HepG2 (cell line): ENCODE data around the gene ATP1A1. TPM values are rescaled to one million over a fixed set of nuclear protein-coding genes. Genes with fewer than 3 reads are reported as not detected.

Source experiments
- BRF2 ChIP-seq: sonication (generic); formaldehyde crosslinking; IDR thresholded peaks from 2 replicates; pipeline ENCODE4 v1.8.1; 2022; ENCODE audit warnings: mild to moderate bottlenecking, missing genetic modification reagents
- CBX1 ChIP-seq: IDR thresholded peaks from one replicate; pipeline ENCODE4 v1.6.1; 2016; ENCODE audit warnings: antibody characterized with exemption, low read depth
- HNF4A ChIP-seq: sonication (generic); formaldehyde crosslinking; IDR thresholded peaks from 2 replicates; pipeline ENCODE4 v1.4.0; 2020; ENCODE audit warnings: missing genetic modification reagents
- KDM1A ChIP-seq: IDR thresholded peaks from 2 replicates; pipeline ENCODE4 v1.6.1; 2016; ENCODE audit warnings: missing compliant biosample characterization
- NCOA2 ChIP-seq: sonication (generic); formaldehyde crosslinking; IDR thresholded peaks from 2 replicates; pipeline ENCODE4 v1.8.0; 2022; ENCODE audit warnings: inconsistent platforms
- NCOR1 ChIP-seq: fragments of 200-600 bp; sonication (generic); IDR thresholded peaks from 2 replicates; pipeline ENCODE4 v1.7.0; 2017; ENCODE audit warnings: antibody characterized with exemption, low read length, borderline replicate concordance
- NFRKB ChIP-seq: fragments of 450-650 bp; IDR thresholded peaks from 2 replicates; pipeline ENCODE4 v1.6.1; 2017
- NRL ChIP-seq: sonication (generic); formaldehyde crosslinking; IDR thresholded peaks from 2 replicates; pipeline ENCODE4 v1.5.0; 2020; ENCODE audit warnings: missing genetic modification reagents, mild to moderate bottlenecking, moderate library complexity, borderline replicate concordance
- ONECUT2 ChIP-seq: sonication (generic); formaldehyde crosslinking; IDR thresholded peaks from 2 replicates; pipeline ENCODE4 v1.4.0; 2020; ENCODE audit warnings: missing genetic modification reagents
- PAXIP1 ChIP-seq: sonication (generic); formaldehyde crosslinking; conservative IDR thresholded peaks from 2 replicates; pipeline ENCODE4 v1.4.0; 2020; ENCODE audit warnings: mild to moderate bottlenecking, missing genetic modification reagents, moderate library complexity
- SOX5 ChIP-seq: IDR thresholded peaks from 2 replicates; pipeline ENCODE4 v1.6.1; 2016; ENCODE audit warnings: borderline replicate concordance
- SRF ChIP-seq: IDR thresholded peaks from 2 replicates; pipeline ENCODE4 v1.6.1; 2011; ENCODE audit warnings: mild to moderate bottlenecking, low read depth, low read length, moderate library complexity
- TFE3 ChIP-seq: IDR thresholded peaks from 2 replicates; pipeline ENCODE4 v1.6.1; 2016
- ZFP36L2 ChIP-seq: sonication (generic); formaldehyde crosslinking; IDR thresholded peaks from 2 replicates; pipeline ENCODE4 v1.4.0; 2020; ENCODE audit warnings: missing genetic modification reagents
- ZNF138 ChIP-seq: sonication (generic); formaldehyde crosslinking; IDR thresholded peaks from 2 replicates; pipeline ENCODE4 v1.5.0; 2020; ENCODE audit warnings: mild to moderate bottlenecking, low read depth, missing genetic modification reagents
- ZNF17 ChIP-seq: sonication (generic); formaldehyde crosslinking; IDR thresholded peaks from 2 replicates; pipeline ENCODE4 v1.5.0; 2020; ENCODE audit warnings: mild to moderate bottlenecking, missing genetic modification reagents
- ZNF180 ChIP-seq: sonication (generic); formaldehyde crosslinking; IDR thresholded peaks from 2 replicates; pipeline ENCODE4 v1.4.0; 2020; ENCODE audit warnings: low read depth, missing genetic modification reagents, borderline replicate concordance
- ZNF253 ChIP-seq: sonication (generic); formaldehyde crosslinking; IDR thresholded peaks from 2 replicates; pipeline ENCODE4 v1.8.0; 2022; ENCODE audit warnings: mild to moderate bottlenecking, missing genetic modification reagents, borderline replicate concordance
- ZNF772 ChIP-seq: sonication (generic); formaldehyde crosslinking; IDR thresholded peaks from 2 replicates; pipeline ENCODE4 v1.5.0; 2020; ENCODE audit warnings: mild to moderate bottlenecking, missing genetic modification reagents
- polyA plus RNA-seq, 8 experiments: library from polyadenylated mRNA; depleted of rRNA in 3 of 8; stranded (reverse) in 7 of 8; unstranded in 1 of 8; fragments of >200 nt; fragmentation: Illumina TruSeq in 4 of 8; extraction: Trizol in 4 of 8; gene quantifications; 2 replicates each; pipeline versions ENCODE4 v1.2.1 to v1.2.3, GENCODE V29; 2011 to 2016; ENCODE audit warnings: low read depth in 4 of 8, missing spikeins in 1 of 8, mixed read lengths in 1 of 8; ENCODE audit not compliant: insufficient read depth in 1 of 8
- total RNA-seq, 5 experiments: library from RNA; depleted of rRNA; stranded (reverse); fragments of >200 nt; fragmentation: Illumina TruSeq; extraction: Trizol; gene quantifications; 2 replicates each; pipeline ENCODE4 v1.2.3, GENCODE V29; 2016; ENCODE audit warnings: low read depth in 1 of 5

The ATP1A1 gene
- total and polyA plus RNA-seq, 2 of the 13 experiments (the other 11 are each of a cell fraction or from before 2014, with no cell fraction given): 280 to 705 TPM

GRCh38 chr1:116393792-116394191 is 20.7 kb downstream of the ATP1A1 start (continued):
- TF ChIP-seq ZFP36L2 (CRISPR knock-in tag): no peak
- no peak for TF ChIP-seq NFRKB
- TF ChIP-seq NRL (CRISPR knock-in tag): no peak
- TF ChIP-seq ZNF138 (CRISPR knock-in tag): no peak
- TF ChIP-seq ZNF17 (CRISPR knock-in tag): no peak
- TF ChIP-seq NCOR1: no peak
- no peak for TF ChIP-seq NCOA2 (CRISPR knock-in tag)
- TF ChIP-seq KDM1A (CRISPR knock-in tag): no peak
- peak; percentile 72 for TF ChIP-seq HNF4A (CRISPR knock-in tag)
- no peak for TF ChIP-seq BRF2 (CRISPR knock-in tag)
- TF ChIP-seq PAXIP1 (CRISPR knock-in tag): peak; percentile 54
- no peak for TF ChIP-seq SRF
- no peak for TF ChIP-seq ZNF772 (CRISPR knock-in tag)
- peak; percentile 55; the same call in 1 of the 2 replicates for TF ChIP-seq SOX5
- no peak for TF ChIP-seq ZNF253
- no peak for TF ChIP-seq CBX1
- no peak for TF ChIP-seq ONECUT2 (CRISPR knock-in tag)
- no peak for TF ChIP-seq ZNF180
- no peak for TF ChIP-seq TFE3 (CRISPR knock-in tag)
